KOPT-K1 (cell line): ENCODE measurements around the gene STX16.

Experiments
- H3K27ac ChIP-seq: fragments of 200-600 bp; sonication (generic); 2 replicates; pipeline ENCODE4 v1.5.1; 2016; ENCODE audit warnings: antibody characterized with exemption, mild to moderate bottlenecking, low read depth, low read length; ENCODE audit not compliant: poor library complexity, severe bottlenecking
- H3K36me3 ChIP-seq: fragments of 200-600 bp; sonication (generic); 2 replicates; pipeline ENCODE4 v1.5.1; 2017; ENCODE audit warnings: antibody characterized with exemption, mild to moderate bottlenecking, low read length, moderate library complexity; ENCODE audit not compliant: insufficient read depth
- H3K9me3 ChIP-seq: fragments of 200-600 bp; sonication (generic); 2 replicates; pipeline ENCODE4 v1.5.1; 2017; ENCODE audit warnings: antibody characterized with exemption, low read length, mild to moderate bottlenecking; ENCODE audit not compliant: insufficient read depth, poor library complexity, severe bottlenecking

Gene STX16

DNA sequence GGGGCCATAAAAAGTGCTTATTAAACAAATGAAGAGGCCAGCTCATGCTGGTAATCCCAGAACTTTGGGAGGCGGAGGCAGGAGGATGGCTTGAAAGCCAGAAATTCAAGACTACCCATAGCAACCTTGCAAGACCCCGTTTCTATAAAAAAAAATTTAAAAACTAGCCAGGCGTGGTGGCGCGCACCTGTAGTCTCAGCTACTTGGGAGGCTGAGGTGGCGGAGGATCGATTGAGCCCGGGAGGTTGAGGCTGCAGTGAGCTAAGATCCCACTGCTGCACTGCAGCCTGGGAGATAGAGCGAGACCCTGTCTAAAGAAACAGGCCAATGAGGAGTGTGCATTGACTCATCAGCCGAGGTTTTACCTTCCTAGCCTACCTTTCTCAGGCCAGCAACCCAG lies 56.7 kb downstream of the STX16 start:
- H3K36me3 ChIP-seq = peaks cover 22% of the 10 kb centered on the region; the same call in 1 of the 2 replicates
- no peaks in the 10 kb centered on the region for H3K9me3 ChIP-seq
- no peak overlapping the region for H3K27ac ChIP-seq

DNA sequence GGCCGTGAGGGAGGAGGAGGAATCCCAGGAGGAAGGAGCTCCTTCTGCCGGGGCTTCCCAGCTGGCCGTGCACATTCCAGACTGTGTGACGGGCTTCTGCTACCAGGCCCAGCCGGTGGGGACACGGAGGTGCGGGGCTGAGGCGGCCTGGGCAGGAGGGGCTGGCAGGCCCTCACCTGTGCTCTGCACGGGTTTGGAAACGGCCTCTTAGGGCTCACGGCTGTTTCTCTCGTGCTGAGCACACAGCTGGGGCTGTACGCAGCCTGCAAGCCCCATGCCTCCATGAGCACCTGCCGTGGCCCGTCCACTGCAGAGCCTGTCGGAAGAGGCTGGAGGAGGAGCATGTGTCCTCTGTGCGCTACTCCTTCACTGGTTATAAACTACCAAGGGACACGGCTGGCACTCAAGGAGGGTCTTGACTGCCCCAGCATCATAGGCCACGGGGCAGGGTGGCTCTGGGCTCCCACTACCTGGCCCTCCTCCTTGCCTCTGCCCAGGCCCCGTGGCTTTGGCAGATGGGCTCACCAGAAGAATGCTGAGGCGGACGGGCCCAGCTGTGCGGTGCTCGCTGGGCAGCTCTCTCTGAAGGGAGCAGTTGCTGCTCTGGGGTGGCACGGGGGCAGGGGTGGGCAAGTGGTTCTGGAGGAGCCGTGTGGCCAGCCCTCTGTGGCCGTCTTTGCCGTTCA lies 57.3 kb downstream of the STX16 start:
- peaks cover 15% of the 10 kb centered on the region; the same call in 1 of the 2 replicates for H3K36me3 ChIP-seq

DNA sequence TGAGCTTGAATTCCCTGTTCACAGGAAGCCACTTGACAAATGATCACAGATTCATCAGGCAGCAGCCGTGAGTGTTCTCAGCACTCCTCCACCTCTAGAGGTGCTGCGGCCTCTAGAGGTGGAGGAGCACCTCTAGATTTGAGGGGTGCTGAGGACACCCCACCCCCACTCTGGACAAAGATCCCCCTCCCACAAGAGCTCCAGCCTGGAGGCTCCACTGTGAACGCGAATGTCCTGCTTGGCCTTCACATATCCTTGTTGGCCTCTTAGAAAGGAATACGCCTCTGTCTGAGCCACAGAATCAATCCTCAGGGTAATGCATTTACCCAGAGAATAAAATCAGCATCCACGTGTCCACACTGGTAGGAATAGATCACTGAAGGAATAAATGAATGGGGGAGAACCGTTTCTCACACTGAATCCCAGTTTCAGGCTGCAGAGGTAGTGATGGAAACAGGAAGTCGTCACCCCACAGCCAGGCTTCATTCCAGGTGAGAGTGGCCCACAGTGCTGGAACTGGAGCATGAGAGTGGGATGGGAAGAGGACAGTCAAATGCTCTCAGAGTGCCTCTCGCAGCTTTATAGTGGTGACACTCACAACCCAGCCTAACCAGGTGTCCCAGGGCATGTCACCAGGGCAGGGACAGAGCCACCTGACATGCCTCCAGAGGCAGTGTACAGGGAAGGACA lies 58.1 kb downstream of the STX16 start:
- H3K27ac ChIP-seq = no peak overlapping the region
- H3K9me3 ChIP-seq = no peaks in the 10 kb centered on the region
- peaks cover 8% of the 10 kb centered on the region; the same call in 1 of the 2 replicates for H3K36me3 ChIP-seq

More for the DNA sequence above, 57.3 kb downstream of the STX16 start:
- Histone ChIP-seq H3K9me3 (no peaks in the 10 kb centered on the region), H3K27ac (no peak overlapping the region)

DNA sequence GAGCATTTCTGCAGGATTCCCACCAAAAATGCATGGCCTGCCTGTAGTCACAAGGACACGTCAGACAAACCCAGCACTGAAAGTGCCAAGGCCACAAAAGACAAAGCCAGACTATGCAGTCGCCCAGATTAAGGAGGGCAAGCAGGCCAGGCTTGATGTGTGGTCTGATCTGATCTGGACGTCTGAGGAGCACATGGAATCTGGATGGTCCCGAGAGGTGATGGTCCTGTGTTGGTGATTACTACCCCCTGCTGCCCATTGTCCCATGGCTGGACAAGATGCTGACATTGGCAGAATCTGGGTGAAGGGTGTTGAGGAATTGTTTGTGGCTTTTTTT lies 58.6 kb downstream of the STX16 start:
- Histone ChIP-seq H3K27ac (no peak overlapping the region), H3K36me3 (peaks cover 5% of the 10 kb centered on the region; the same call in 1 of the 2 replicates)

DNA sequence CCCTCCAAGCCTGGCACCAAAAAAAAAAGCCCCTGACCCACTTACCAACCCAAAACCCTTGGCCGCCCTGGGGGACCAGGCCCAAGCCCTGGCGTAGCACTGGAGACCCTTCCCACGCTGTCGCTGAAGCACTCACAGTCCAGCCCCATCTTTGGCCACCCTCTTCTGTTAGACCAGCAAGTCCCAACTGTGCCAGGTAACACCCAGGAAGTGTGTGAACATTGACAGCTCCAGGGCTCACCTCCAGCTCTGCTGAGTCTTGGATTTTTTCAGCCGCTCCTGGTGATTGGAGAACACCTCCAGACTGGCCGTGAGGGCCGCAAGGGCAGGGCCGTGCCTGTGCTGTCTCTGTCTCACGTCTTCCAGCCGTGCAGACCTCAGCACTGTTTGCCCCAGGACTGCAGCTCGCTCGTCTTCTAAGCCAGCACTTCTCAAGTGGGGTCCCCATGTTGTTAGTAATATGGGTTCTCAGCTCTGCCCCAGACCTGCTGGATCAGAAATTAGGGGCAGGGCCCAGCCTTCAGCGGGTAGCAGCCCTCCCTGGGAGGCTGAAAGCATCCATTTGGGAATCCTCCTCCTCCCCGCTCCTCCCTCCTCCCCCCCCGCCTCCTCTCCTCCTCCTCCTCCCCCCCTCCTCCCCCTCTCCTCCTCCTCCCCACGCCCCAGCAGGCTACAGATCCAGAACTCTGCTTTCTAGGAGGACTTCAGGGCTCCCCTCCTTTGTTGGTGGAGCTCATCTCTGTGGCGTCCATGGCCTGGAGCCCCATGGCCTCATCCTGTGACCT lies 59.6 kb downstream of the STX16 start:
- H3K36me3 ChIP-seq = no peaks in the 10 kb centered on the region; the same call in 1 of the 2 replicates
- H3K9me3 ChIP-seq = no peaks in the 10 kb centered on the region
- no peak overlapping the region for H3K27ac ChIP-seq

More for the DNA sequence above, 58.6 kb downstream of the STX16 start:
- no peaks in the 10 kb centered on the region for H3K9me3 ChIP-seq

DNA sequence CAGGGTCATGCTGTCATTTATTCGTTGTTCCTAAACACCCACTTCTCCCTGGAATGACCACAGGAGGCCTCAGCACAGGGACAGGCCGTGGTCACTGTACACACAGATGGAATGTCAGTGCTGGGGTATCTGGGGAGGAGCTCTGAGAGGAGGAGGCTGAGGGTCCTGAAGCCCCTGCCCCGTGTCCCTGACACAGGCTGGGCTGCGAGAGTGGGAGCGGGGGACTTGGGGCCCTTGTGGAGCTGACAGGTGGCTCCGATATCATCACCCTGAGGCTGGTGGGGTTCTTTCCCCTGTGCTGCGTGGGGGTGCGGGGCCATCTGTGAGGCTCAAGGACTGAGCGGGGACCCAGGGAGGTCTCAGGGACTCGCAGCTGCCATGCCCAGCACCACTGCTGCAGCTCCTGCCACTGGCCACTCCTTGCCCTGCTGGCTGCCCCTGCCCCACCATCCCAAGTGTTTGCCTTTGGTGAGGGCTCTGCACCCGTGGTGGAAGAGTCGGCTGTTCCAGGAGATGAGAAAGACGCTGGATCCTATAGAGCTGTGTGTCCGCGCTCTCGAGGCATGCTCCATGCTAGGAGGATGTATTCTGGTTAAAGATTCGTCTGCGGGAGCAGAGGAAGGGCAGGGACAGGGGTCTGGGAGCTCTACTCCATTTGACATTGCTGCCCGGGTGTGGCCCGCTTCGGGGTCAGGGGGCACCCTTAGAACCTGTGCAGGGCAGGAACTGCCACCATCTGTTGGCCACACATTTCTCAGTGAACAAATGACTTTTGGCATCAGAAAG lies 60.4 kb downstream of the STX16 start:
- H3K9me3 ChIP-seq = no peaks in the 10 kb centered on the region
- no peak overlapping the region for H3K27ac ChIP-seq
- H3K36me3 ChIP-seq = no peaks in the 10 kb centered on the region

DNA sequence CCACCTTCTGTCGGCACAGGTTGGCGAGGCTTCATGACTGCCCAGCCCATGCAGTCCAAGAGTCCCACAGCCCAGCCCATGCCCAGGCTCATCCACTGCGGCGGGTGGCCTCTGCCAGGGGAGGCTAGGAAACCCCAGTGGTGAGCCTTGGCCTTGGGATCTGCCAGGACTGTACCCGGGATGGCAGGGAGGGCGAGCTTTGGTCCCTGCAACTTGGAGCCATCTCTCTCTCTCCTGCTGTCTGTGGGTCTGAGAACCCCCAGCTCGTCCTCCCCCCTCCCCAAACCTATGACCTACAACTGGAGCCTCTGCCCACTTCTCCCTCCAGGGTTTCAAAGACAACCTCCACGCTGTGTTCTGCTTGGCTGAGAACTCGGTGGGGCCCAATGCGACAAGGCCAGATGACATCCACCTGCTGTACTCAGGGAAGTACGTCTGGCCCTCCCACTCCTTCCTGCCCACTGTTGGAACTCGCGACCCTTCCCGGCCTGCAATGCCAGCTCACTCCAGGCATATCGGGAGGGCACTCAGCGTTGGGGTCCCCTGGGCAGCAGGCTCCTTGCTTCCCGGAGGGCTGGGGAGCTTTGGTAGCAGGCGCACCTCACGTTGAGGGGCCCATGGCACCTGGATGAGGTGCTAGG lies 61.2 kb downstream of the STX16 start:
- H3K36me3 ChIP-seq = no peaks in the 10 kb centered on the region
- no peak overlapping the region for H3K27ac ChIP-seq
- no peaks in the 10 kb centered on the region for H3K9me3 ChIP-seq

DNA sequence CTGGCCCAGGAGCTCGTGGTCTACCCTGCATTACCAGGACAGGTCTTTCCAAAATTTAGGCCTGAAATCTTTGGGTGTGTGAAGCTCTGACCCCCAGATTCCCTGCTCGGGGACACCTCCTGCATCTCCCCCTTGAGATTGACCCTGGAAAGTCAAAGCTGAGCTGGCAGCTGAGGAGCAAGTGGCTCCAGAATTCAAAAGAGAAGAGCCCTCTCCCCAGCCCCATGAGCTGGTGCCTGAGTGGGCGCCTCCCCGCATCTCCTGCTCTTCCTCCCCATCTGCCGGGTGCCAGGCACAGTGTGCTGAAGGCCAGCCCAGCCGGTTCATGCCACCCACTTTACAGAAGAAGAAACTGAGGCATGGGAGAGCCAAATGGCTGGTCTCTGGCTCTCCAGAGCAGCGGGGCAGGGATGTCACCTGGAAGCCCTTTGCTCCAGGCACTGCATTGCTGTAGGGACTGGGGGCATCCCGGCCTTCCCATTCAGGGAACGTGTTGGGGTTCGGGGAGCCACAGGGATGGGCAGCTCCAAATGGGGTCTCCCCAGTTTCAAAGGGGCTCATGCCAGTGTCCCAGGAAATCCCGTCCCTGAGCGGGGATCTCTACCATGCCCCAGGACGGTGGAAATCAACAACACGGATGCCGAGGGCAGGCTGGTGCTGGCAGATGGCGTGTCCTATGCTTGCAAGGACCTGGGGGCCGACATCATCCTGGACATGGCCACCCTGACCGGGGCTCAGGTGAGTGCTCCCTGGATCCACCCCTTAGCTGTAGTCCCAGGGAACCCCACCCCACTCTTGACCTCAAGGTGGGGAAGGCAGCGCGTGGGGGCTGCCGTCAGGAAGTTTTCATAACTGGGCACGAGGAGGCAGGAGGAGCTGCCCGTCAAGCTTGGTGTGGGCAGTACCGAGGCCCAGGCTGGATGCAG lies 62.0 kb downstream of the STX16 start:
- Histone ChIP-seq H3K27ac (no peak overlapping the region), H3K9me3 (no peaks in the 10 kb centered on the region), H3K36me3 (no peaks in the 10 kb centered on the region)

DNA sequence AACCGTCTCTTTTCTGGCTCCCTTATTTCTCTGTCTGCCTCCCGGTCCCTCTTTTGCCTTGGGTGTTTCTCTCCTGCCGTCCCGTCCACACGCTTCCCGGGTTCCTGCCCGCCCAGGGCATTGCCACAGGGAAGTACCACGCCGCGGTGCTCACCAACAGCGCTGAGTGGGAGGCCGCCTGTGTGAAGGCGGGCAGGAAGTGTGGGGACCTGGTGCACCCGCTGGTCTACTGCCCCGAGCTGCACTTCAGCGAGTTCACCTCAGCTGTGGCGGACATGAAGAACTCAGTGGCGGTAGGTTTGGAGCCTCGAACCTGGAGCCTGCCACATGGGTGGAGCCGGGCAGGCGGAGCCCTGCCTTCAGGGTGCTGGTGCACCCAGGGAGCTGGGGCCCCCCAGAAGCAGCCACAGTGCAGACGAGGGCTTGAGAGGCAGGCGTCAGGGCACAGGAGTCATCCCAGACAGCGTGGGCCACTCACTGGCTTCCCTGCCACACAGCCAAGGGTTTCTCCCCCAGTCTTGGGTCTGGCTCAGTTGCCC lies 62.8 kb downstream of the STX16 start:
- H3K9me3 ChIP-seq = no peaks in the 10 kb centered on the region
- H3K36me3 ChIP-seq = no peaks in the 10 kb centered on the region
- H3K27ac ChIP-seq = no peak overlapping the region

DNA sequence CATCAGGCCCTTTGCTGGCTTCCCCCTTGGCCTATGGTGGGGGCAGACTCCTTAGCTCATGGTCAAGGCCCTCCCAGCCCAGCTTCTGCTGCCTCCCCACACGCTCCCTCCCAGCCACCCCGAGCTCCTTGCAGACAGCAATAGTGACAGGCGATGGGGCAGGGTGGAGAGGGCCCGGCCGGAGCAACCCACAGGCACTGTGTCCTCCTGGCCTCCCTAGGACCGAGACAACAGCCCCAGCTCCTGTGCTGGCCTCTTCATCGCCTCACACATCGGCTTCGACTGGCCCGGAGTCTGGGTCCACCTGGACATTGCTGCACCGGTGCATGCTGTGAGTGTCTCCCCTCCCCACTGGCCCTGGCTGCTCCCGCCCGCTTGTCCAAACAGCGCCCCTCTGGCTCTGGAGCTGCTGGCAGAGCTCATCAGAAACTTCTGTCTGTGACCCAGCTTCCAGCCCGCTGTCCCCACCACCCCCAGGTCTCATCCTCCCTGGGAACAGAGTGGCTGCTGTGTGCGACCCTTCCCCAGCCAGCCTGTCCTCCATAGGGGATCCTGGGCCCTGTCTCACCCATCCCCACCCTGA lies 63.3 kb downstream of the STX16 start:
- Histone ChIP-seq H3K36me3 (no peaks in the 10 kb centered on the region), H3K9me3 (no peaks in the 10 kb centered on the region), H3K27ac (no peak overlapping the region)

DNA sequence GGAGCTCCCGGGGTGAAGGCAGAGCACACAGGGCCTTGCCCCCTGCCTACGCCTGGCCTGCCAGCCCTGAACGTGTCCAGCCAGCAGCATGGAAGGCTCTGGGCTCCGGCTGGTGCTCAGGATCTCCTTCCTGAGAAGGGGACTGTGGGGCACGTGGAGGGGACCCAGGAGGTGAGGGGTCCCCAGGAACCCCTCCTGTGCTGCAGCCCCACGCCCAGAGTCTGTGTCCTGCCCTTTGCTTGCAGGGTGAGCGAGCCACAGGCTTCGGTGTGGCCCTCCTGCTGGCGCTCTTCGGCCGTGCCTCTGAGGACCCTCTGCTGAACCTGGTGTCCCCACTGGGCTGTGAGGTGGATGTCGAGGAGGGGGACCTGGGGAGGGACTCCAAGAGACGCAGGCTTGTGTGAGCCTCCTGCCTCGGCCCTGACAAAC lies 63.9 kb downstream of the STX16 start:
- no peak overlapping the region for H3K27ac ChIP-seq
- no peaks in the 10 kb centered on the region for H3K36me3 ChIP-seq
- H3K9me3 ChIP-seq = no peaks in the 10 kb centered on the region

DNA sequence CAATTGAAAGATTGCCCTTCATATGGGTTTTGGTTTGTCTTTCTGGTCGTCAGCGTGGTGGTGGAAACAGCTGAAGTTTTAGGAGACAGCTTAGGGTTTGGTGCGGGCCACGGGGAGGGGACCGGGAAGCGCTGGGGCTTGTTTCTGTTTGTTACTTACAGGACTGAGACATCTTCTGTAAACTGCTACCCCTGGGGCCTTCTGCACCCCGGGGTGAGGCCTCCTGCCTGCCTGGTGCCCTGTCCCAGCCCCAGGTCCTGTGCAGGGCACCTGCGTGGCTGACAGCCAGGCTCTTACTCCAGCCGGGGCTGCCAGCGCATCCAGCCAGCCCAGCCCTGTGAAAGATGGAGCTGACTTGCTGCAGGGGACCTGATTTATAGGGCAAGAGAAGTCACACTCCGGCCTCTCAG lies 64.3 kb downstream of the STX16 start:
- H3K36me3 ChIP-seq = no peaks in the 10 kb centered on the region
- H3K27ac ChIP-seq = no peak overlapping the region

DNA sequence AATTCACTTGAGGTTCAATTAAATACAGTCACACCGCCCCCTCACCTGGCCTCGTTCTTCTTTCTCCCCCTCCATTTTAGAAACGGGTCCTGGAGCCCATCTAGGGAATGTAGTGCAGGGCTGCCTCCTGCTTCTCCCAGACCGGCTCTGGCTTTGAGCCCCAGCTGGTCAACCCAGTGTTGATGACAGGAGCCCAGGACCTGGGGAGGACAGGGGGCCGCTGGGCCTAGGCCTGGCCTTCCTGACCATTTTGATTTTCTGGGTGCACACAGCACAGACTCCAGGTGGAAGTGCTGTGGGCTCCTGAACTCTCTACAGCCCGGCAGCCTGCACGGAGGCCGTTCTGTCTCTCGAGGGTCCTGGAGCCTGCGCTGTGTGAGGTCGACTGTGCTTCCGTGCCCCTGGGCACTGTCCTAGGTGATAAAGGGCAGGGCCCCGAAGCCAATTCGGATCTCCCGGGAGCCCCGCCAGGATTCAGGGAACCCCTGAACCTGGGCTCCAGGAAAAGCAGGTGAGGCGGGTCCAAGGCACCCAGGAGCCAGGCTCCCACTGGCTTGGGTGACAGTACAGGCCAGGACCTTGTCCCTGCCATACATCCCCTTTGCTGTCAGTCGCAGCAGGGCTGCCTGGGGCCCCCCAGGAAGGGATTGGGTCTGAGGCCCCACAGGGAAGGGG lies 64.9 kb downstream of the STX16 start:
- Histone ChIP-seq H3K9me3 (no peaks in the 10 kb centered on the region), H3K27ac (no peak overlapping the region), H3K36me3 (no peaks in the 10 kb centered on the region)

More for the DNA sequence above, 64.3 kb downstream of the STX16 start:
- no peaks in the 10 kb centered on the region for H3K9me3 ChIP-seq
